Choroid plexus epithelial cell (primary cell): ENCODE results near the gene RAI1.
A peak's percentile ranks its signal among the peaks of the same experiment; 100 is the strongest.

ENCODE experiments used
- DNase-seq: peaks from one replicate; pipeline ENCODE4 v3.0.0-alpha.2; 2010; ENCODE audit warnings: low read depth
- H3K4me3 ChIP-seq: 2 replicates; pipeline ENCODE4 v1.5.1; 2011; ENCODE audit warnings: low read depth, mild to moderate bottlenecking, control low read depth, low read length, moderate library complexity
- CTCF ChIP-seq: conservative IDR thresholded peaks from 2 replicates; pipeline ENCODE4 v1.5.1; 2011; ENCODE audit warnings: low read depth, mild to moderate bottlenecking, control low read depth, inconsistent platforms, low read length, moderate library complexity

Gene RAI1

GRCh38 chr17:17789410-17789809, 108.2 kb downstream of the RAI1 start:
- no peak for TF ChIP-seq CTCF
- H3K4me3 ChIP-seq: no peak overlapping the region
- no peak for DNase-seq

- TF ChIP-seq CTCF: no peak
- no peak overlapping the region for H3K4me3 ChIP-seq
- no peak for DNase-seq
Measured at GRCh38 chr17:17789828-17790636, 108.8 kb downstream of the RAI1 start.

GRCh38 chr17:17790637-17791464, 109.6 kb downstream of the RAI1 start:
- no peak for DNase-seq
- no peak for TF ChIP-seq CTCF
- H3K4me3 ChIP-seq: no peak overlapping the region

GRCh38 chr17:17792037-17792550, 110.8 kb downstream of the RAI1 start:
- no peak for TF ChIP-seq CTCF
- DNase-seq: no peak
- H3K4me3 ChIP-seq: no peak overlapping the region

GRCh38 chr17:17792551-17793377, 111.5 kb downstream of the RAI1 start:
- H3K4me3 ChIP-seq: no peak overlapping the region

More at GRCh38 chr17:17792551-17793377, 111.5 kb downstream of the RAI1 start:
- no peak for TF ChIP-seq CTCF
- peak; percentile 81 for DNase-seq
